GM18861 (cell line): ENCODE results near the gene HEATR5B.
A peak's percentile ranks its signal among the peaks of the same experiment; 100 is the strongest.
"Not testable (repeated sequence)": the region's sequence is repeated elsewhere in the genome, so short reads cannot be mapped to it uniquely, and the experiment has no call there.

Experiments
- ATAC-seq: cut with Tn5 transposase; IDR thresholded peaks from one replicate; pipeline ENCODE4 v1.9.1; 2021; ENCODE audit not compliant: unreplicated experiment

HEATR5B gene

DNA sequence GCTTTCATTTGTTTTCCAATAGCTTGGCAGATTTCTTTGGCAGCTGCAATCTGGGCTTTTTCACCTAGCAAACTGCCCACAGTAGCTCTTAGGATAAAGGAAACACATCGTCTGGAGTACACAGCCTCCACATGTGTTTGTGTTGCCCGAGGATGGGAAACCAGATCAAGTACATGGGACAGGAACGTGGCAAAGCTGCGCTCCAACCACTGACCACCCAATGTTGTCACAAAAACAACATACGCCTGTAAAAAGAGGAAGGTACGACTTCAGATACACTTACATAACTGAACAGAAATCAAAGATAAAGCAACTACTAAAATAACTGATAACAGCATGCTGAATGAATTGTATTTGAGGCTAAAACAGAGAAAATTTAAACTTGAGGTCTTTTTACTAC is 15.5 kb downstream of the HEATR5B start:
- no peak for ATAC-seq

DNA sequence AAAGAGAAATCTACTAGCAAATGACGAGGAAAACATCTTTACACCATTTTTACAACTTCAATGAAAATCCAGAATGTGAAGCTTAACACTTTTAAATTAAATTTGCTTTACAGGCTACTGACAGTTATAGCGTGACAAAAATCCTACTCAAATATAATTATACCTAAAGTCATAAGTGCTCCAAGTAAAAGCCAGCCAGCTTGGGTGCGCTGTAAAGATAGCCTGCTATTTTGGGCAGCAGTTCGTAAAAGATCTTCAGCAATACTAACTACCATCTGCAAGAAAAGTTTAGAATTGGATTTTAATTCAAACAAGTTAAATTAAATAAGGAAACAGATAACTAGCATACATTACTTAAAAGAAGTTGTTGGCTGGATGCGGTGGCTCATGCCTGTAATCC is 22.4 kb downstream of the HEATR5B start:
- ATAC-seq: no peak

DNA sequence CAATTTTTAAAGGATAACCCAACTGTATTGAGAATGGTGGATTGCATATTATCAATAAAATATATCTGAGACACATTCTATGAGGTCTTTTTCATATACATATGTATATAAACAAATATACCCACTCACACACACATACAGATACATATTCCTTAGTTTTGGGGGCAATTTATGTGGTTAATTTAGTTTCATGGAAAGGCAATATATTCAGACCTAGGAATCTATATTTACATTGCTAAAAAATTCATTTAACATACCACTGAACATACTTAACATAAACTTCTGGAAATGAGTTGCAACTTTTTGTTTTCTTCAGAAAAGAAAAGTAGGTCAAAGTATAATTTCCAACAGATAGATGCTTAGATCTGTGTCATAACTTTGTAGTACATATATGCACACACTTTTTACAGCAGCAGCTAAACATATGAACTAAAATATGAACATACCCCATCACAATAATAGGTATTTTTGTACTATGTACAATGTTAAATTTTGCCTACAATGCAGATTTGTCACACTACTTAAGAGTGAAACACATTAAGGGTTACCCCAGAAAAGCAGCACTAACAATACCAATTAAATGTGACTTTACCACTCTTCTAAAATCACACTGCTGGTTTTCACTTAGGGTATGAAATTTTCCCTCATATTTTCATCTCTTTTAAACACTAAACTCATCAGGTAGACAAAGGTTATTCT is 23.0 kb downstream of the HEATR5B start:
- ATAC-seq: no peak

DNA sequence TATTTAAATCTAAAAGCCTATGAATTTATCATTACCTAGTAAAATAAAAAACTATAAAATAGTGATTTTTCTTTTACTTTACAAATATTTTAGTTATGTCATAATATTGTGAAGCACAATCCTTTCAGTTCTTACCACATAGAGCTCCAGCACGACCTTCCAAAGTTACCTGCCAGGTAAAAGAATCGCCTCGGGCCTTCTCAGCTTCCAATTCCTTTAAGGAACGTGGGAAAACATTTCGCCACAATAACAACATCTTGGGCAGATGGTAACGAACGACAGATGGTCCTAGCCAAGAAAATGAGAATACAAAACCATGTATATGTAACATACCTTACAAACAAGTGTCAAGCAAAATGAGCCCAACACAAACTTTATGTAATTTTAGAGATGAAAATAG is 23.7 kb downstream of the HEATR5B start:
- ATAC-seq: no peak

DNA sequence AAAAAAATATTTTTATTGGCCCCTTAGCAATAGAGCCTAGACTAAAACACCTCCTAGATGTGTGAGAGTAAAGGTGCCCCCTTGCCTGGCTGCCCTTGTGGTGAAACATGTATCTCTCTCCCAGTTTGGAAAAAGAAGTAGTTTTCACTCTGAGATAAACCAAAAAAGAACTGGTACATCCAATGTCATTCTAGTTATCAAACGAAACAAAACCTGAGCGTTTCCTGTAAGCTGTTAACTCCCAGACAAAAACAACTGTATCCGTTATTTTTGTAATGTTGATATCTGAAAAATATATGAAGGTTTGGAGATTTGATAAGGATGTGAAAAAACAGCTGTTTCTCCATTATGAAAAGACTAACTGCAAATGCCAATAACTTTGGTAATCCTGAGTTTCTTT is 24.3 kb downstream of the HEATR5B start:
- no peak for ATAC-seq

DNA sequence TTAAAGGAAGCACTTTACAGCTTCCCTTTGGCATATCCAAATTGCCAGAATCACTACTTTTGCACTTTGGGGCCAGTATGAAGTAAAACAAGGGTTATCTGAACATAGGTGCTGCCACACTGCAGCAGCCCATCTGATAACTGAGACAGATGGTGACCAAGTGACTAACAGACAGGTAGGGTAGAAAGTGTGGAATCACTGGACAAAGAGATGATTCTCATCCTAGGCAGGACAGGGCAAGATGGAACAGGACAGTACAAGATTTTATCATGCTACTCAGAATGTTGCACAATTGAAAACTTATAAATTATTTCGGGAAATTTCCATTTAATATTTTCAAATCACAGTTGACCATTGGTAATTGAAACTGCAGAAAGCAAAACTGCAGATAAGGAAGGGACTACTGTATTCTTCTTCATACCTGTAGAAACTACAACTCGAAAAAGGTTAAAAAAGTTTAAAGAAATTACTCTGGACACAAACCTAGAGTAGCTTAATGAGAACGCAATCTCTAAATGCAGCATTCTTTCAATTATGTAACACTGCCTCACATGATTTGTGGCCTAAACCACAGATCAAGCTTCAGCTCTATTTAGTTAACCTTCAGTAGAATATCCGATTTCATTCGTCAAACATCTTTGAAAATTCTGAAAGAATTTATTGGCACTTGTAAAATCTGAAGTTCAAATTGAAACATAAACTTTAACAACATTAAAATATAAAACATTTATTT is 31.4 kb downstream of the HEATR5B start:
- no peak for ATAC-seq

DNA sequence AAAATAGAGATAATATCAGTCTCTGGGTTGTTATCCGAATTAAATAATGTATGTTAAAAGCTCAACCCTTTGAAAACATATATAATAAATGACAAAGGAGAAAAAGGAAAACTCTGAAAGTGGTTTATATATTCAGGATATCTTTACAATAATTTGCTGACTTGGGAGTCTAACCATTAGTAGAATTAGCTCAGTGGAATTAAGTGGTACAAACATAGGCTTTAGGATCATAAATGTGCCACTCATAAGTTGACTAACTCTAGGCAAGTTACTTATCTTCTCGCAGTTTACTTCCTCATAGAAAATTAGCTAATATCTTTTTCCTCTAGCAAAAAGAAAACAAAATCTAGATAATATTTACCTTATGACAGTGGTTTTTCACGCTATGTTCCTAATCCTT is 44.6 kb downstream of the HEATR5B start:
- no peak for ATAC-seq

DNA sequence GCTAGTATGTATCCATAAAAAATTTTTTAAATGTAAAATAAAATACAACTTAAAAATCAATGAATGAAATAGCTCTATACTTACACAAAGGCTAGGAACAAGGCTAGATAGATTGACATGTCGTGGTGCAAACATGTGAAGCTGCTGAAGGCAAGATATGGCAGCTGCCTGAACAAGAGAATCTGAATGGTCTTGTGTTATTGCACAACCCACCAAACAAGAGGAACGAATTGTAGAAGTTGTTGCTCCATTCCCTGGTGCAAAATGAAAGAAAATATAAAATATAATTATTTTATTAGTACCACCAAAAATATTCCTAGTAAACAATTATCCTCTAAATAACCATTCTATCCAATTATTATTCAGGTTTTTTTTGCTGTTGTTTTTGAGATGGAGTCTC is 46.4 kb downstream of the HEATR5B start:
- no peak for ATAC-seq

DNA sequence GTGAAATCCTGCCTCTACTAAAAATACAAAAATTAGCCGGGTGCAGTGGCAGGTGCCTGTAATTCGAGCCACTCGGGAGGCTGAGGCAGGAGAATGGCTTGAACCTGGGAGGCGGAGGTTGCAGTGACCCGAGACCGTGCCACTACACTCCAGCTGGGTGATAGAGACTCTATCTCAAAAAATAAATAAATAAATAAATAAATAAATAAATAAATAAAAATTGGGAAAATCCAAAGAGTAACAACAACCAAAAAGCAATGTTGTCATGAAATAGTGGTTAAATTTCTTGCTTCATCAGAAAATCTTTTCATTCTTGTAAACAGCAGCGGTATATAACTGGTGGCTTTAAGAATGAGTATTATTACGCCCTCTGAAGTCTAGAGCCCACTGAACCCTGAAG is 54.4 kb downstream of the HEATR5B start:
- ATAC-seq: no peak

DNA sequence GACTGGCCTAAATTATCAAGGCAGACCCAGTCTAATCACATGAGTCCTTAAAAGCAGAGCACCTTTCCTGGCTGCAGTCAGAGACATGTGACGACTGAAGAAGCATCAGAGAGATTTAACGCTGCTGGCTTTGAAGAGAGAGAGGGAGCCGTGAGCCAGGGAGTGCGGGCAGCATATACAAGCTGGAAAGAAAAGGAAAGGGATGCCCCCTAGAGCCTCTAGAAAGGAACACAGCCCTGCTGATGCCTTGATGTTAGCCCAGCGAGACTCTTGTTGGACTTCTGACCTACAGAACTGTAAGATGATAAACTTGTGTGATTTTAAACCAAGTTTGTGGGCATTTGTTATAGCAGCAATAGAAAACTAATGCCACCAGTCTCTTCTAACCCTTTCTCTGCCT is 58.1 kb downstream of the HEATR5B start:
- ATAC-seq: no peak

DNA sequence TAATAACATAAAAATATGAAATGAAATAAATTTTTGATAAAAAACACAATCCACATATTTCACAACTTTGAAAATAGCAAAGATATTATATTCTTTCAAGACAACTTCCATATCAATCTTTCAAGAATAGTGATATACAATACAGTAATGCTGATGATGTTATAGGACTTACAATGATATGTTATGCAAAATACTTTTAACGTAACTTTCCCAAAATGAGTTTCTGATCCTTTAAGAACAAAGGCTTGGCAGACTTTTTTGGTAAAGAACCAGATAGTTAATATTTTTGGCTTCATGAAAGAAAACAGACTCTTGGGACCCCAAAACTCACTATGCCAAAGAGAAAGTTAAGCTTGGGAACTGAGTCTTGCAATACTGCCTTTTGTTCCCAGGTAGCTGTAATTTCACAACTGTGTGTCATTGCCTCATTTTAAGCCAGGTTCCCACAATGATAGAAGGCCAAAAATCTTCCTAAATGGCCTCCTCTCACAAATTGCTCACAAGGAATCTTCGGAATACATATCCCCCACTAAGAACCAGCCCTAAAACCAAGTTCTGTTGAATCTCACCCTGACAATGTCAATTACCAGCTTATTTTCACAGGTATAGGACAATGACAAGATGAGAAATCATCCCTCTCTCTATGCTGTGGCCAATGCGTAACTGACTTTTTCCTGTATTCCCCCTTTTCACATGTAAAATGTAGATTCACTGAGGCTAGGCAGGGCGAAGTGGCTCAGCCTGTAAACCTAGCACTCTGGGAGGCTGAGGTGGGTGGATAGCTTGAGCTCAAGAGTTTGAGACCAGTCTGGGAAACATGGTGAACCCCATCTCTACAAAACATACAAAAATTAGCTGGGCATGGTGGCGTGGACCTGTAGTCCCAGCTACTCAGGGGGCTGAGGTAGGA is 63.0 kb downstream of the HEATR5B start:
- ATAC-seq: no peak

DNA sequence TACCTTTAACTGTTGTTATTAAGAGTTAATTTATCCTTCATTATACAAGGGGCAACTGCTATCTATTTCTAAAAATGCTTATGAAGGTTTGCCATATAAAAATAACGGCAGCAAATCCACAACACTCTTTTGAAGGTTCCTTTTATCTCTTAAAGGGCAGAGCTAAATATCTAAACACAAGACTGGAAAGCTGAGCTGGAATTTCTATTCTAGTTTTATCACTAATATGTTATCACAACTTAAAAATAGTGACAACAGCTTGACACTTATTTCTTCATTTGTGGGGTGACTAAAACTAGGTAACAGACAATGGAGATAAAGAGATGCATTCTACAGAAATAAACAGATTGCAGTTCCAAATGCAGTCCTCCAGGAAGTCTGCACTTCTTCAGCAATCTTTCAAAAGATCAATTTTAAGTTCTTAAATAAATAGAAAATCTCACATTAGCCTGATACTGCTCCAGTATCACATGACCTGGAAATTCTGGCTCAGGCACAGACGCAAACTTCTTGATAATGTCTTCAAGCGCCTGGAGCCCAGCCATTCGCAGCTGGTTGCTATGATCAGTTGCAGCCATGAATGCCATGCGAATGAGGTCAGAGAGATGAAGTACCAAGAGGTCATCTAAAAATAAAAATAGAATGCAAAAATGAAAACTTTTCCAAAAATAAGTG is 63.8 kb downstream of the HEATR5B start:
- no peak for ATAC-seq

DNA sequence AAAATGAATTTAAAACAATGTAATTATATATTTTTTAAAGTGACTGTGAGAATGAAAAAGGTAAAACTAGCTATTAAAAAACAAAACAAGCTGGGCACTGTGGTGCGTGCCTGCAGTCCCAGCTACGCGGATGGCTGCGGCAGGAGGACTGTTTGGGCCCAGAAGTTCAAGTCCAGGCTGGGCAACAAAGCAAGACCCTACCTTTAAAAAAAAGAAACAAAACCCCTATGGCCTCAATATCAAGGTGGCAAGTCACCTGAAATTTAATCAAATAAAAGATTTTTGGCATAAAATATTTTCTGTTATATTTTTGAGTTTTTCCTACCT is 70.9 kb downstream of the HEATR5B start:
- ATAC-seq: peak; percentile 7

DNA sequence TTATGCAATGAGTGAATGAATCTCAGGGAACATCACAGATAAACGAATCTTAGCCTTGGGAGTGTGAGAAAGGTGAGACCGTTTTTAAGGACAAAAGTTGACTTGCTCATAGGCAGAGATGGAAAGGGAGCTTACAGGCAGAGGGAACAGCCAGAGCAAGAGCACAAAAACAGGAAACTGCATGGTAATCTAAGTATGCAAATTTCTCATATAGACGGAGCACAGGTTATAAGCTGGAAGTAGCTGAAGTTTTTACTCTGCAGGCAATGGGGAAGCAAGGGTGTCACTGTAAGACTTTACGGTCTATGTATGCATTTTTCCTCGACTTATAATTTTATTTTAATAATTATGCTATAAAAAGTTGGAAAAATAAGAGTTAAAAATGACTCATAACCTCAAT is 73.0 kb downstream of the HEATR5B start:
- peak; percentile 40 for ATAC-seq

DNA sequence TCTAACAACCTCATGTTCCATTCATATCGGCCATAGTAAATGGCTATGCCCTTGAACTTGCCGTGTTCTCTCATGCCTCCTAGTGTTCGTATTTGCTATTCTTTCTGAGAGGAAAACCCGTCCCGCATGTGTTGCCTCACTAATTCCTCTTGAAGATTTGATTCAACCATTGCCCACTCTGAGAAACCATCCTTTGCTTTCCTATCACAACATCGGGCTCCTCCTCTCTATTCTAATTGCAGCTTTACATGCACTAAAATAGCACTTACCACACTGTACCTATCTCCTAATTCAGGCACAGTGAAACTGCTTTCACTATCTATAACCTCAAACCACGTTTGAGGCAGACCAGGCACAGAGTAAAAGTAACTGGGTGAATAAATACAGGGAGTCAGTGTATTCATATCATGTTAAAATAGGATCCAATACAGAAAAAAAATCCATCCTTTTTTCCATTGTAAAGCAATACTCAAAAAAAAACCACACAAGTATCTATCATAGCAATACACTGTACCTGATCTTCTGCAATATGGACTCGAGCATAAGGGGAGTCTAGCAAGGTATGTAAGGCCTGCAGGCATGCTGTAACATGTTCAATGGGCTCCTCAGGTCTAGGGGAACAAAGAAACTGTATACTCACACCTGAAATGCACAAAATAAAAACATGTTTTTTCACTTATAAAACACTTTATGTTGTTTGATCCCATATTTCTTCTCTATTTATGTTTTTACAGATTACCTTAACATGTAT is 78.9 kb downstream of the HEATR5B start:
- peak; percentile 99 for ATAC-seq

DNA sequence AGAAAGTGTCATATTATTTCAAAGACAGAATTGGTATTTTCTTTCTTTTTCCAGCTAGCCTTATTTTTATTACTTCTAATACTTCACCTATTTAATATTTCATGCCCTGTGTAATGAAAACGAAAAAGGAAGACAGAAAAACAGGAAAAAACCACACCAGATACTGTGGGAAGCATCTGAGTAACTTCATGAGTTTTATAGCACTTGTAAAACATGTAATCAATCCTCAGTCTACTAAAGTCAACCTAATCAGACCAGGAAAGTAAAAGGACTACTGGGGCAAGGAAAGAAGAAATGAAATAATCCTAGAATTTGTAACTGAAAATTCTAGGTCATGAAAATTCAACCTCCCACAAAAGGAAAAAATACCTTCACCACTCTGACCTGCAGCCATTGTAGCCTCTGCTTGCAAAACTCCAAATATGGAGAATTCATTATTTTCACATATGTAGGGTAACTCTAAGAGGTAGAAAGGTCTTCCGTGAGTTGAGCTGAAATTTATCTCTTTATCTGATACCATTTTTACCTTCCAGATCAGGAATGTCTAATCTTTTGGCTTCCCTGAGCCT is 83.1 kb downstream of the HEATR5B start:
- no peak for ATAC-seq

DNA sequence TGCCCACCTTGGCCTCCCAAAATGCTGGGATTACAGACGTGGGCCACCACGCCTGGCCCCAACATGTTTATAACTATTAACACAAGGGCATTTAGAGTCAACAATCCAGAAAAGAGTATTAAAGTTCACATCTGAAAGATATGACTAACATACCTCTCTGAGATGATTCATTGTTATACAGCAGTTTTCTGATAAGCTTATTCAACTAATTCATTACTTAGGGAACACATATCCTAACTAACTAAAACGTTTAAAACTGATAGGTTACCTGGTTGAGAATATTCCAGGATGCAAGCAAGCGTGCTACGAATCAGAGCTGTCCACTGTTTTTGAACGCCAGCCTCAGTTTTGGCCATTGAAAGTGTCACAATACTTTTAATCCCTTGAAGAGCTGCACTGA is 83.9 kb downstream of the HEATR5B start:
- no peak for ATAC-seq

DNA sequence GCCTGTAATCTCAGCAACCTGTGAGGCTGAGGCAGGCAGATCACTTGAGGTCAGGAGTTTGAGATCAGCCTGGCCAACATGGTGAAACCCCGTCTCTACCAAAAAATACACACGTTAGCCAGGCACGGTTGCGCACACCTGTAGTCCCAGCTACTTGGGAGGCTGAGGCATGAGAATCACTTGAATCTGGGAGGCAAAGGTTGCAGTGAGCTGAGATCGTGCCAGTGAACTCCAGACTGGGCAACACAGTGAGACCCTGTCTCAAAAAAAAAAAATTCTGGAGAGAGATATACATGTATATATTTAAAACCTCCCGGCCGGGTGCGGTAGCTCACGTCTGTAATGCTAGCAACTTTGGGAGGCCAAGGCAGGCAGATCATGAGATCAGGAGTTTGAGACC is 84.8 kb downstream of the HEATR5B start:
- not testable (repeated sequence) for ATAC-seq

DNA sequence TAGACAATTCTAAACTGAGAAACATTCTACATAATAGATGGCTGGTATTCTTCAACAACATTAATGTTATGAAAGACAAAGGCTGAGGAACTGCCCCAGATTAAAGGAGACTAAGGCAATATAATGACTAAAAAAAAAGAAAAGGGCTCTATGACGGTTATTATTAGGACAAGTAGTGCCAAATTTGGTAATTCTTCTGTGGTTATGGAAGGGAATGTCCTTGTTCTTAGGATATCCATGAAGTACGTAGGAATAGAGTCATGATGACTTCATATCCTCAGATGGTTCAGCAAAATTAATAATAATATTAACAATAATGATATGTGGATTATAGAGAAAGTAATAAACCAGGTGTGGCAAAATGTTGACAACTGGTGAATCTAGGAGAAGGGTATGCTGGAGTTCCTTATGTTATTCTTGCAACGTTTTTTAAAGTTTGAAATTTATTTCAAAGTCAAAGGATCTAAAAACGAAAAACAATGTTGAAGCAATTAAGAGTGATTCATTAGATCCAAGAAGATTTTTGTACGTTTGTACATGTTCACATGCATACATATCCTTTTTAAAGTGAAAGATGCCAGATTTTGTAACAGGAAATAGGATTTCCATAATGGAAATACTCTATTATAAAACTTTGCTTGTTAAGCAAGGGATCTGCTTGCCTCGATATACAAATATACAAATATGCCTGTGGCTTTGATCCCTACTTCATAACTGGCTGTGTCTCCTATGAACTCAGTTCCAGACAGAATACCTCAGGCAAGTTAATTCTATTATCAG is 90.1 kb downstream of the HEATR5B start:
- ATAC-seq: no peak

DNA sequence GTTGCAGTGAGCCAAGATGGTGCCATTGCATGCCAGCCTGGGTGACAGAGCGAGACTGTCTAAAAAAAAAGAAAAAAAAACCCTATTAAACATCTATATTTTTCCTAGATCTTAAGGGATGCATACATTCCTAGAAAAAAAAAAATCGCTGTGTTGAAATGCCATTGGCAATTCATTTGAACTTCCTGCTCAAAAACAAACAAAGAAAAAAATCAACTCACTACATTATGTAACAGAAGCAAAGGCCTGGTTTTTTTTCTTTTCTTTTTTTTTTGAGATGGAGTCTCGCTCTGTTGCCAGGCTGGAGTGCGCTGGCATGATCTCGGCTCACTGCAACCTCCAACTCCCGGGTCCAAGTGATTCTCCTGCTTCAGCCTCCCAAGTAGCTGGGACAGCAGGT is 96.2 kb downstream of the HEATR5B start:
- no peak for ATAC-seq
